Inflammatory macrophage (primary cell): Measurements from ENCODE around the gene IFNA16.
"Not testable (repeated sequence)": the region's sequence is repeated elsewhere in the genome, so short reads cannot be mapped to it uniquely, and the experiment has no call there.

ENCODE experiments used
- DNase-seq, 2 donors: peaks; one replicate each; pipeline ENCODE4 v3.0.0-alpha.2; 2020 to 2022

Gene IFNA16

GRCh38 chr9:21194867-21195776, 22.0 kb downstream of the IFNA16 start:
- DNase-seq = peak; percentile 56 to 76

GRCh38 chr9:21187487-21187886, 29.6 kb downstream of the IFNA16 start, which contains the start of gene IFNA4:
Gene IFNA4, minus strand, starts transcription at chr9:21187587. Its CDS starts 56 bp downstream, at chr9:21187531.
- not testable (repeated sequence) for DNase-seq

- DNase-seq = peak; percentile 71 to 81
These were observed 34.0 kb downstream of the IFNA16 start for GRCh38 chr9:21182810-21183736.

- no peak for DNase-seq
These were observed 42.4 kb downstream of the IFNA16 start for GRCh38 chr9:21174671-21175070.

- DNase-seq = no peak
These were observed 45.0 kb downstream of the IFNA16 start for GRCh38 chr9:21172156-21172555.

GRCh38 chr9:21171351-21171750, 45.8 kb downstream of the IFNA16 start:
- DNase-seq = no peak

- not testable (repeated sequence) for DNase-seq
These were observed 50.6 kb downstream of the IFNA16 start, which contains the start of gene IFNA21 for GRCh38 chr9:21166560-21166959. Gene IFNA21, minus strand, starts transcription at chr9:21166660. Its CDS starts 48 bp downstream, at chr9:21166612.
